Kidney epithelial cell (primary cell): Measurements from ENCODE around the gene PHTF1. TPM values are rescaled to one million over a fixed set of nuclear protein-coding genes. Genes with fewer than 3 reads are reported as not detected.

Source experiments
- DNase-seq: peaks from one replicate; pipeline ENCODE4 v3.0.0-alpha.2; 2010; ENCODE audit warnings: low read depth
- H3K27me3 ChIP-seq: 2 replicates; pipeline ENCODE4 v1.6.0; 2011; ENCODE audit warnings: low read length; ENCODE audit not compliant: control insufficient read depth, insufficient read depth
- H3K36me3 ChIP-seq: 2 replicates; pipeline ENCODE4 v1.5.1; 2011; ENCODE audit warnings: low read length; ENCODE audit not compliant: control insufficient read depth, insufficient read depth
- H3K4me3 ChIP-seq: 2 replicates; pipeline ENCODE4 v1.5.1; 2011; ENCODE audit warnings: low read depth, mild to moderate bottlenecking, control low read depth, low read length
- CTCF ChIP-seq: IDR thresholded peaks from 2 replicates; pipeline ENCODE4 v1.5.1; 2011; ENCODE audit warnings: mild to moderate bottlenecking, moderate library complexity, low read length, control low read depth, inconsistent platforms; ENCODE audit not compliant: insufficient read depth, poor library complexity, severe bottlenecking
- total RNA-seq: library from RNA; depleted of rRNA; stranded (reverse); fragments of >200 nt; gene quantifications from 2 replicates; pipeline ENCODE4 v1.2.3, GENCODE V29; 2015

The PHTF1 gene
- total RNA-seq, 1 donor from 2014 or later: 22.5 TPM

- no peak for TF ChIP-seq CTCF
- Histone ChIP-seq H3K27me3 (no peaks in the 10 kb centered on the region), H3K36me3 (peaks cover 1% of the 10 kb centered on the region), H3K4me3 (no peak overlapping the region)
- DNase-seq: no peak
These were observed 66.9 kb downstream of the PHTF1 start for GRCh38 chr1:113692342-113692741.

DNA sequence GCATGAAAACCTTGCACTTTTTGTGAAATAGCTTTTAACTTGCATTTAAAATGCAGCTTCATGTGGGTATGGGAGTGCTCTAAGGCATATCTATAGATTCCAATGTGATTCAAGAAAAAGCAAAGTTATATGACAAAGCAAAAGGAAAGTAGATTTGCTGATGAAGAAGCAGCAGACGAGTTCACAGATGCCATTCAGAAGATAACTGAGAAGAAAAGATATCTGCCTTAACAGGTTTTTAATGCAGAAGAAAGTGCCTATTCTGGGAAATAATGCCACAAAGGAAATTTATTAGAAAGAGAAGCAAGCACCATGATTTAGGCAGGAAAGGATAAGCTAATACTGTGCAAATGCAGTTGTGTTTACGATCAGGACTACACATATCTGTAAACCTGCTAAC lies 68.1 kb downstream of the PHTF1 start:
- TF ChIP-seq CTCF: no peak
- no peak overlapping the region for H3K4me3 ChIP-seq
- no peaks in the 10 kb centered on the region for H3K27me3 ChIP-seq
- DNase-seq: no peak
- no peaks in the 10 kb centered on the region for H3K36me3 ChIP-seq

GRCh38 chr1:113686891-113687618 lies 72.2 kb downstream of the PHTF1 start:
- no peak overlapping the region for H3K4me3 ChIP-seq
- no peak for TF ChIP-seq CTCF
- no peak for DNase-seq
- no peaks in the 10 kb centered on the region for H3K36me3 ChIP-seq
- H3K27me3 ChIP-seq: no peaks in the 10 kb centered on the region

- no peak for DNase-seq
- Histone ChIP-seq H3K27me3 (no peaks in the 10 kb centered on the region), H3K36me3 (no peaks in the 10 kb centered on the region), H3K4me3 (no peak overlapping the region)
- TF ChIP-seq CTCF: no peak
These were observed 75.1 kb downstream of the PHTF1 start for GRCh38 chr1:113684153-113684541.

- H3K4me3 ChIP-seq: no peak overlapping the region
- no peaks in the 10 kb centered on the region for H3K27me3 ChIP-seq
- no peaks in the 10 kb centered on the region for H3K36me3 ChIP-seq
- no peak for DNase-seq
- no peak for TF ChIP-seq CTCF
These were observed 75.7 kb downstream of the PHTF1 start for GRCh38 chr1:113683384-113684152.
